Esophagus squamous epithelium (tissue), 5 donors: ENCODE measurements around the gene CST3. TPM values are rescaled to one million over a fixed set of nuclear protein-coding genes. Genes with fewer than 3 reads are reported as not detected.

Source experiments
- DNase-seq: peaks from one replicate; lab custom pipeline; 2025; lab: John Stamatoyannopoulos, UW
- H3K27ac ChIP-seq, 4 donors: fragments of 200-600 bp; sonication (generic); one replicate each; pipeline ENCODE4 v1.5.1; 2016 to 2019; ENCODE audit warnings: mild to moderate bottlenecking in 1 of 4
- H3K27me3 ChIP-seq, 4 donors: fragments of 200-600 bp; sonication (generic); 1 replicate in 3 of 4; 2 replicates in 1 of 4; pipeline versions ENCODE4 v1.5.1 to v1.6.0; 2017 to 2021; ENCODE audit warnings: antibody characterized with exemption in 1 of 4
- H3K36me3 ChIP-seq, 3 donors: fragments of 200-600 bp; sonication (generic); one replicate each; pipeline ENCODE4 v1.5.1; 2016 to 2019
- H3K4me1 ChIP-seq, 3 donors: fragments of 200-600 bp; sonication (generic); one replicate each; pipeline ENCODE4 v1.5.1; 2017 to 2019
- H3K4me3 ChIP-seq, 4 donors: fragments of 200-600 bp; sonication (generic); 1 replicate in 3 of 4; 2 replicates in 1 of 4; pipeline ENCODE4 v1.5.1; 2016 to 2019; ENCODE audit warnings: mild to moderate bottlenecking in 2 of 4, moderate library complexity in 1 of 4
- H3K9me3 ChIP-seq, 3 donors: fragments of 200-600 bp; sonication (generic); one replicate each; pipeline ENCODE4 v1.5.1; 2016 to 2019
- POLR2A ChIP-seq, 4 donors: fragments of 450-650 bp; IDR thresholded peaks; one replicate each; pipeline ENCODE4 v1.6.1; 2017; ENCODE audit warnings: antibody characterized with exemption in 4 of 4, mild to moderate bottlenecking in 4 of 4, moderate library complexity in 3 of 4
- WGBS, 2 donors: methylation state at CpG; one replicate each; pipeline ENCODE4 v1.1.5; 2018; 5-methylcytosine and 5-hydroxymethylcytosine counted together
- intact Hi-C: fragments of 100-400 bp; cut with DNase I; formaldehyde crosslinking; loops from one replicate; pipeline ENCODE4 v1.15.0; 2022
- total RNA-seq, 4 donors: library from RNA; depleted of rRNA; stranded (reverse); fragments of >200 nt; gene quantifications; one replicate each; pipeline ENCODE4 v1.1.0, GENCODE V29; 2016
- TF ChIP-seq, protein P1 (sequence below), 6 experiments: fragments of 450-650 bp in 4 of 6; fragments of 200-600 bp in 2 of 6; sonication (generic) in 2 of 6; IDR thresholded peaks; one replicate each; pipeline ENCODE4 v1.5.1; 2016 to 2019; ENCODE audit warnings: antibody characterized with exemption in 6 of 6, mild to moderate bottlenecking in 4 of 6, moderate library complexity in 4 of 6
- donor health status: DM: yes; HTN: yes; CAD: no.

The CST3 gene
- total RNA-seq, 4 donors from 2014 or later = 323 to 899 (median 600) TPM

DNA sequence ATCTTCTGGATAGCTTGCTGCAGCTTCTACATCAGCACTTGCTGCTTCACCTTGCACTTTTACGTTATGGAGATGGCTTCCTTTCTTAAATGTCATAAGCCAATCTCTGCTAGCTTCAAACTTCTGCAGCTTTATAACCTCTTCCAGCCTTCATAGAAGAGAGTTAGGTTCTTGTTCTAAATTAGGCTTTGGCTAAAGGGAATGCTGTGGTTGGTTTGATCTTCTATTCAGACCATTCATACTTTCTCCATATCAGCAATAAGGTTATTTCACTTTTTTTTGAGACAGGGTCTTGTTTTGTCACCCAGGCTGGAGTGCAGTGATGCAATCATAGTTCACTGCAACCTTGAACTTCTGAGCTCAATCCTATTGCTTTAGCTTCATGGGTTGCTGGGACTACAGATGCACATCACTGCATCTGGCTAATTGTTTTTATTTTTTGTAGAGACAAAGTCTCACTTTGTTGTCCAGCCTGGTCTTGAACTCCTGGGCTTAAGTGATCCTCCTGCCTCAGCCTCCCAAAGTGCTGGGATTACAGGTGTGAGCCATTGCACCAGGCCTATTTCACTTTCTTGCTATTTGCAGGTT is 12.2 kb upstream of the CST3 start:
- H3K4me1 ChIP-seq = peaks cover 17 to 39% (median 20%) of the 10 kb centered on the region in 3 donors
- WGBS, 2 donors = 79 to 86% methylated on average over 1 of the region's 1 CpG
- H3K9me3 ChIP-seq = no peaks in the 10 kb centered on the region
- no peak for DNase-seq
- H3K36me3 ChIP-seq = no peaks in the 10 kb centered on the region
- intact Hi-C loops = no loop called here
- no peak overlapping the region for H3K4me3 ChIP-seq
- H3K27me3 ChIP-seq = no peaks in the 10 kb centered on the region
- TF ChIP-seq POLR2A (IDR thresholded peaks at IDR 0.05) = no peak
- TF ChIP-seq, protein P1, sequence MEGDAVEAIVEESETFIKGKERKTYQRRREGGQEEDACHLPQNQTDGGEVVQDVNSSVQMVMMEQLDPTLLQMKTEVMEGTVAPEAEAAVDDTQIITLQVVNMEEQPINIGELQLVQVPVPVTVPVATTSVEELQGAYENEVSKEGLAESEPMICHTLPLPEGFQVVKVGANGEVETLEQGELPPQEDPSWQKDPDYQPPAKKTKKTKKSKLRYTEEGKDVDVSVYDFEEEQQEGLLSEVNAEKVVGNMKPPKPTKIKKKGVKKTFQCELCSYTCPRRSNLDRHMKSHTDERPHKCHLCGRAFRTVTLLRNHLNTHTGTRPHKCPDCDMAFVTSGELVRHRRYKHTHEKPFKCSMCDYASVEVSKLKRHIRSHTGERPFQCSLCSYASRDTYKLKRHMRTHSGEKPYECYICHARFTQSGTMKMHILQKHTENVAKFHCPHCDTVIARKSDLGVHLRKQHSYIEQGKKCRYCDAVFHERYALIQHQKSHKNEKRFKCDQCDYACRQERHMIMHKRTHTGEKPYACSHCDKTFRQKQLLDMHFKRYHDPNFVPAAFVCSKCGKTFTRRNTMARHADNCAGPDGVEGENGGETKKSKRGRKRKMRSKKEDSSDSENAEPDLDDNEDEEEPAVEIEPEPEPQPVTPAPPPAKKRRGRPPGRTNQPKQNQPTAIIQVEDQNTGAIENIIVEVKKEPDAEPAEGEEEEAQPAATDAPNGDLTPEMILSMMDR (IDR thresholded peaks at IDR 0.05) = no peak
- H3K27ac ChIP-seq = no peak overlapping the region

GRCh38 chr20:23649242-23649641 is 11.5 kb upstream of the CST3 start:
- DNase-seq = no peak
- WGBS, 2 donors = 83 to 97% methylated on average over 2 of the region's 2 CpGs

DNA sequence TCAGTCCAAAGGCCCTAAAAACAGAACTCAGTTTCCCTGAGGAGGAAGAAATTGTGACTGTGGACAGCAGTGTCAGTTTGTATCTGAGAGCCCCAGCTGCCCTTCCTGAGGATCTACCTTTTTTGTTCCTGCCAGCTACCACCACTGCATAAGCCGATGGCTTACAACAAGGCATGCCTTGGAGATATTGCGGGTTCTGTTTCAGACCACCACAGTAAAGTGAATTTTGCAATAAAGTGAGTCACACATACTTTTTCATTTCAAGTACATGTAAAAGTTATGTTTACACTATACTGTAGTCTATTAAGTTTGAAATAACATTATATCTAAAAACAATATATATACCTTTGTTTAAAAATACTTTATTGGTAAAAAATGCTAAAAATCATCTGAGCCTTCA is 9.6 kb upstream of the CST3 start:
- Histone ChIP-seq H3K4me1 (peaks cover 4 to 24% (median 5%) of the 10 kb centered on the region in 3 donors), H3K4me3 (no peak overlapping the region), H3K9me3 (no peaks in the 10 kb centered on the region), H3K36me3 (no peaks in the 10 kb centered on the region), H3K27me3 (no peaks in the 10 kb centered on the region), H3K27ac (no peak overlapping the region)
- TF ChIP-seq POLR2A (IDR thresholded peaks at IDR 0.05) = no peak
- TF ChIP-seq, protein P1 (IDR thresholded peaks at IDR 0.05) = no peak
- DNase-seq = no peak
- 85 to 88% methylated on average over 2 of the region's 2 CpGs for WGBS, 2 donors
- intact Hi-C loops = no loop called here

More at GRCh38 chr20:23649242-23649641, 11.5 kb upstream of the CST3 start:
- no peaks in the 10 kb centered on the region for H3K27me3 ChIP-seq
- H3K4me3 ChIP-seq = no peak overlapping the region
- H3K4me1 ChIP-seq = peaks cover 14 to 32% (median 17%) of the 10 kb centered on the region in 3 donors
- no peaks in the 10 kb centered on the region for H3K36me3 ChIP-seq
- TF ChIP-seq, protein P1 (IDR thresholded peaks at IDR 0.05) = no peak
- no peak for TF ChIP-seq POLR2A (IDR thresholded peaks at IDR 0.05)
- H3K9me3 ChIP-seq = no peaks in the 10 kb centered on the region
- intact Hi-C loops = no loop called here
- no peak overlapping the region for H3K27ac ChIP-seq

DNA sequence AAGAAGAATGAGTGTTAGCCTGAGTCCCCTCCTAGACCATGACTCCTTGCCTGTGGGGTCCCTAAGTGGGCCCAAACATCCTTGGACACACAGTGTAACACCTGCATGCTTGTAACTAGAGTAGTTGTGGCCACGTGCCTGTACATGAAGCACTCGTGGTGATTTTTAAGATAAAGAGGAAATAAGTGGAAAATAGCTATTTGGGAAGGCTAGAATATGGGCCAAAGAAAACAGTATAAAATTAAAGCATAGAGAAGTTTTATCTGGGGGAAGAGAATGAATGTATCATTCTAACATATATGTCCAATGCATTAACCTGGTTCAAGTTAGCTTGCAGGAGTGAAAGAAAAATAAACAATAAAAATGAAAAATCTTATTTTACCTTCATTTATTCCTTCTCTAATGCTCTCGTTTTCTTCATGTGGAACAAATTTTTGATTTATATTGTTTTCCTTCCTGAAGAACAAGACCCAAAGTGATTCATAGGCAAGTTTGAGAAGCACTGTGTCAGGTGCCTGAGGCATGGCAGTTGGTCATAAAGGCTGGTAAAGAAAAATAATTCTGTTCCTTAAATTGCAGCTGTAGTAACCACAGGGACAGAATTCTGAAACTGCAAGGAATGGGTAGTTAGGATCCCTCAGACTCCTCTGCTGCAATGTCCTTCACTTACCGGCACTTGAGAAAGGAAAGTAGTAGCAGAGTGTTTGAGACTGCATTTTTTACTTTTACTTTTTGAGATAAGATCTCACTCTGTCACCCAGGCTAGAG is 8.5 kb upstream of the CST3 start:
- peaks cover 9 to 32% (median 12%) of the 10 kb centered on the region in 3 donors for H3K4me1 ChIP-seq
- H3K27me3 ChIP-seq = no peaks in the 10 kb centered on the region
- 43 to 49% methylated on average over 4 of the region's 4 CpGs for WGBS, 2 donors
- no peaks in the 10 kb centered on the region for H3K9me3 ChIP-seq
- no peak overlapping the region for H3K4me3 ChIP-seq
- no peak overlapping the region for H3K27ac ChIP-seq
- no peaks in the 10 kb centered on the region for H3K36me3 ChIP-seq
- TF ChIP-seq, protein P1 (IDR thresholded peaks at IDR 0.05) = no peak
- no peak for TF ChIP-seq POLR2A (IDR thresholded peaks at IDR 0.05)
- intact Hi-C loops = no loop called here
- no peak for DNase-seq

- intact Hi-C loops = no loop called here
- WGBS, 2 donors = 63% methylated on average over 1 of the region's 1 CpG
Observed at GRCh38 chr20:23645575-23645974, 7.8 kb upstream of the CST3 start.

More at GRCh38 chr20:23645575-23645974, 7.8 kb upstream of the CST3 start:
- Histone ChIP-seq H3K27ac (no peak overlapping the region), H3K4me1 (peaks cover 9 to 32% (median 12%) of the 10 kb centered on the region in 3 donors), H3K9me3 (no peaks in the 10 kb centered on the region), H3K36me3 (no peaks in the 10 kb centered on the region), H3K4me3 (no peak overlapping the region), H3K27me3 (no peaks in the 10 kb centered on the region)
- TF ChIP-seq POLR2A (IDR thresholded peaks at IDR 0.05) = no peak
- TF ChIP-seq, protein P1 (IDR thresholded peaks at IDR 0.05) = no peak
- no peak for DNase-seq
